Breast epithelium (tissue), 3 donors: ENCODE measurements around the gene TRAIP.

Experiments
- POLR2A ChIP-seq: fragments of 450-650 bp; IDR thresholded peaks from one replicate; pipeline ENCODE4 v1.6.1; 2016; ENCODE audit warnings: antibody characterized with exemption, mild to moderate bottlenecking, moderate library complexity
- TF ChIP-seq, protein P1 (sequence below), 3 donors: fragments of 450-650 bp; IDR thresholded peaks; one replicate each; pipeline ENCODE4 v1.5.1; 2016 to 2017; ENCODE audit warnings: antibody characterized with exemption in 3 of 3, mild to moderate bottlenecking in 3 of 3, moderate library complexity in 3 of 3

DNA sequence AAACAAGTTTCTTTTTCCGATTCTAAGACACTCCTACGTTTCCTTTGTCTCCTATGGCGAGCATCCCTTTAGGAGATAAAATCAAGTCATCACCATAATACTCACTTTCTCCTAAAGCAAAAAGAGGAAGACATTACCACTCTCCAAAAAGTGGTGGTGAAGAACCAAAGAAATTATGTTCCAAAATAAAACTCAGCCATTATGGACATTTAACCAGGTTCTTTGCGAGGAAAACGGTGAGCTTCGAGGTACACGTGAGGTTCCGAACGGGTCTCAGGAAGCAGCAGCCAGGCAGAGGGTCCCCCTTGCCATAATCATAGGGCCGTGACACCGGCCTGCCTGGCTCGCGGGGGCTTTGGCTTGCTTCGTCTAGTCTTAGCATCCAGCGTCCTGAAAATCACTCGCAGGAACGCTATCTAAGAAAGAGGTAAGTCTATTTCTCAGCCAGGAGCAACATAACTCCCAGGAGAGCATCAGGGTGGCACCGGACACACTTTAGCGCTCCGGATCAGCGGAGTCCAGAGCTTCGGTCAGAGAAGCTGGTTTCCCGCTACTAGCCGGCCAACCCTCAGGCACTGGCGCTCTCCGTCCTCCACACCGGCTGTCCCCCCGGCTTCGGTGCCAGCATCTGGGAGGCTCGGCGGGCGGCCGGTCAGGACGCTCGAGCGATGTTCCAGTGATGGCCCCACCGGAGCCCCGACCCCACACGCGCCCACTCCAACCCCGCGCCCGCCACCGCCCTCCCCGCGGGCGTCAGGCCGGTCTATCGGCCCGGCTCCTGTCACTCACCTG, 70.6 kb downstream of the TRAIP start:
- TF ChIP-seq, protein P1, sequence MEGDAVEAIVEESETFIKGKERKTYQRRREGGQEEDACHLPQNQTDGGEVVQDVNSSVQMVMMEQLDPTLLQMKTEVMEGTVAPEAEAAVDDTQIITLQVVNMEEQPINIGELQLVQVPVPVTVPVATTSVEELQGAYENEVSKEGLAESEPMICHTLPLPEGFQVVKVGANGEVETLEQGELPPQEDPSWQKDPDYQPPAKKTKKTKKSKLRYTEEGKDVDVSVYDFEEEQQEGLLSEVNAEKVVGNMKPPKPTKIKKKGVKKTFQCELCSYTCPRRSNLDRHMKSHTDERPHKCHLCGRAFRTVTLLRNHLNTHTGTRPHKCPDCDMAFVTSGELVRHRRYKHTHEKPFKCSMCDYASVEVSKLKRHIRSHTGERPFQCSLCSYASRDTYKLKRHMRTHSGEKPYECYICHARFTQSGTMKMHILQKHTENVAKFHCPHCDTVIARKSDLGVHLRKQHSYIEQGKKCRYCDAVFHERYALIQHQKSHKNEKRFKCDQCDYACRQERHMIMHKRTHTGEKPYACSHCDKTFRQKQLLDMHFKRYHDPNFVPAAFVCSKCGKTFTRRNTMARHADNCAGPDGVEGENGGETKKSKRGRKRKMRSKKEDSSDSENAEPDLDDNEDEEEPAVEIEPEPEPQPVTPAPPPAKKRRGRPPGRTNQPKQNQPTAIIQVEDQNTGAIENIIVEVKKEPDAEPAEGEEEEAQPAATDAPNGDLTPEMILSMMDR (IDR thresholded peaks at IDR 0.05): no peak
- TF ChIP-seq POLR2A: no peak
